BLaER1 treated with 17β-estradiol and CSF1 and Interleukin-3, amounts not matched to agents 10 nM and 100 nM (cell line): ENCODE data around the gene EEF1G.
"Not testable (repeated sequence)": the region's sequence is repeated elsewhere in the genome, so short reads cannot be mapped to it uniquely, and the experiment has no call there.

ENCODE experiments used
- H3K27ac ChIP-seq, 11 experiments: shearing (Covaris generic); formaldehyde crosslinking; 2 replicates each; pipeline ENCODE4 v1.8.1; 2022
- H3K27me3 ChIP-seq, 11 experiments: shearing (Covaris generic); formaldehyde crosslinking; 2 replicates each; pipeline ENCODE4 v1.8.1; 2022
- H3K36me3 ChIP-seq, 11 experiments: shearing (Covaris generic); formaldehyde crosslinking; 2 replicates each; pipeline ENCODE4 v1.8.1; 2022
- H3K4me1 ChIP-seq, 10 experiments: shearing (Covaris generic); formaldehyde crosslinking; 2 replicates each; pipeline ENCODE4 v1.8.1; 2022
- H3K4me2 ChIP-seq, 11 experiments: shearing (Covaris generic); formaldehyde crosslinking; 2 replicates each; pipeline ENCODE4 v1.8.1; 2022
- H3K4me3 ChIP-seq, 10 experiments: shearing (Covaris generic); formaldehyde crosslinking; 2 replicates each; pipeline ENCODE4 v1.8.1; 2022
- H3K9ac ChIP-seq, 11 experiments: shearing (Covaris generic); formaldehyde crosslinking; 2 replicates each; pipeline ENCODE4 v1.8.1; 2022
- H3K9me3 ChIP-seq, 11 experiments: shearing (Covaris generic); formaldehyde crosslinking; replicated peaks in 1 of 11; 2 replicates each; pipeline ENCODE4 v1.8.1; 2022
- H4K20me1 ChIP-seq, 11 experiments: shearing (Covaris generic); formaldehyde crosslinking; 2 replicates each; pipeline ENCODE4 v1.8.1; 2022
- Cebpa-rat ChIP-seq, 11 experiments: shearing (Covaris generic); IDR thresholded peaks; 2 replicates each; pipeline ENCODE4 v1.8.1; 2022

Gene EEF1G

DNA sequence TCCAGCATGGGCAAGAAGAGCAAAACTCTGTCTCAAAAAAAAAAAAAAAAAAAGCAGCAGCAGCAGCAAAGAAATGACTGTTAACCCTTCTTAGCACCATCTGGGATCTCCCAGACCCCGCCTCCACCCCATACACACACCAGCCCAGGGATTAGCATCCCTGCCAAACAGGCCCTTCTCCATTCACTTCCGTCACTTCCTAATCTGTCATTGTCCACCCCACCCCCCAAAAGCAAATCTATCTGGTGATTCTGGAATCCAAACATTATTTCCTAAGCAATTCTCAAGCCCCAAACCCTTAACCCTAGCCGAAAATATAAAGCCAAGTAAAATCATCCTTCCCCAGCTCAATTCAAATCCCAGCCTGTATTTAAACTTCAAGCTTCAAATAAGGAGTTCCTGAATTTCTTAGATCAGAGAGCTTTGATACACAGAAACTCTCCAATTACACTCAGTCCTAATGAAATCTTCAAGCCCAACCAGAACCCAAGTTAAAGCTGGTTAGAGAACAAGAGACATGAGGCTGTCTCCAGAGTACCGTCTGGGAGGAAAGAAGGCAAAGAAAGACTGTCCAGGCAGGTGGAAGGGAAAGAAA lies 21.1 kb downstream of the EEF1G start:
- Histone ChIP-seq H3K4me2 (peak overlapping the region; percentile 84 to 96 (median 90)), H3K27ac (peak overlapping the region; percentile 1 to 98 (median 91); a peak in 18 of 22 replicates), H3K9ac (peak overlapping the region; percentile 20 to 86 (median 60); a peak in 20 of 22 replicates), H3K9me3 (no peaks in the 10 kb centered on the region), H3K36me3 (peaks cover 0 to 21% (median 5%) of the 10 kb centered on the region in 11 experiments; a peak in 16 of 22 replicates), H3K27me3 (peaks cover 10 to 31% (median 22%) of the 10 kb centered on the region in 11 experiments), H3K4me1 (peaks cover 74 to 88% (median 77%) of the 10 kb centered on the region in 10 experiments), H4K20me1 (peaks cover 0 to 54% (median 11%) of the 10 kb centered on the region in 11 experiments; a peak in 13 of 22 replicates), H3K4me3 (peak overlapping the region in 5 of 10 experiments; percentile 4 to 54 (median 21); a peak in 7 of 20 replicates)
- TF ChIP-seq Cebpa-rat (IDR thresholded peaks at IDR 0.05): peak in 1 of 11 experiments; percentile 59; a peak in 1 of 22 replicates

DNA sequence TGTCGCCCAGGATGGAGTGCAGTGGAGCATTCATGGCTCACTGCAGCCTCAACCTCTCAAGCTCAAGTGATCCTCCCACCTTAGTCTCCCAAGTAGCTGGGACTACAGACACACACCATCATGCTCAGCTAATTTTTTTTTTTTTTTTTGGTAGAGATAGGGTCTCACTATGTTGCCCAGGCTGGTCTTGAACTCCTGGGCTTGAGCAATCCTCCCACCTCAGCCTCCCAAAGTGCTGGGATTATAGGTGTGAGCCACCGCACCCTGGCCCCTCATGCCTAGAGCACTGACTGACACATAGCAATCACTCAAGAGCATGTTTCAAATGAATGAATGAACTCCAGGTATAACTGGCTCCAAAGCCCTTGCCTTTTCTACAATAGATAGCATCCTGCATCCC lies 23.2 kb downstream of the EEF1G start:
- peaks cover 64 to 74% (median 67%) of the 10 kb centered on the region in 10 experiments for H3K4me1 ChIP-seq
- H3K36me3 ChIP-seq: peaks cover 0 to 13% (median 0%) of the 10 kb centered on the region in 11 experiments; a peak in 2 of 22 replicates
- H3K9ac ChIP-seq, H3K4me3 ChIP-seq, H3K9me3 ChIP-seq: not testable (repeated sequence)
- peaks cover 0 to 49% (median 2%) of the 10 kb centered on the region in 11 experiments; a peak in 12 of 22 replicates for H4K20me1 ChIP-seq
- peak overlapping the region in 2 of 11 experiments; percentile 97 to 98; a peak in 2 of 22 replicates for H3K27ac ChIP-seq
- peaks cover 16 to 52% (median 43%) of the 10 kb centered on the region in 11 experiments for H3K27me3 ChIP-seq
- peak overlapping the region; percentile 84 to 96 (median 90); a peak in 18 of 22 replicates for H3K4me2 ChIP-seq

DNA sequence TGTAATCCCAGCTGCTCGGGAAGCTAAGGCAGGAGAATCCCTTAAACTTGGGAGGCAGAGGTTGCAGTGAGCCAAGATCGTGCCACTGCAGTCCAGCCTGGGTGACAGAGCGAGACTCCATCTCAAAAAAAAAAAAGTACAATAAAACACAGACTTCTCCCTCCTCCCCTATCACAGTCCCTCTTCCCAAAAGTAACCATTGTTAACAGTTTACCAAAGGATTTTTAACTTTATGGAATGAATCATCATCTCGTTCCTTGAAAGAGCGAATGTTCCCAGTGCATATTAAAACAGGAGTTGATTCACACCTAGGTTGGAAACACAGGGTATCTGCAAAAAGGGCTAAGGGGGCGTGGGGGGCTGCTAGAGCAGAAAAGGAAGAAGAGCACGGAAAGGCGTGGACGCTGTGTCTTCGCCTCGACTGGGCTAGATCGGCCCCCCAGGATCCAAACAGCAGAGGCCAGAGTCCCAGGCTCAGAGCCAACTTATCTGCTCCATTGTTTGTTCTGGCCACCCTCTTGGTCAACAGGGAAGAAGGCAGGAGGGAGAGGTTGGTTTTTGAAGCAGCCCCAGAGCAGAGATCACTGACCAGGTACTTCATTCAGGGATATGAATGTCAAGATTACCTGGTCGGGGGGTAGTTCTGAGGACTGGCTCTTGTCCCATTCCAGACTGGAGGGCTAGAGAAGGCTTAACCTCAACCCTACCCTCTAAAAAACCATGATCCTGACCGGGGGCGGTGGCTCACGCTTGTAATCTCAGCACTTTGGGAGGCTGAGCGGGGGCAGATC lies 25.0 kb downstream of the EEF1G start:
- Histone ChIP-seq H3K4me1 (peaks cover 49 to 74% (median 64%) of the 10 kb centered on the region in 10 experiments), H3K36me3 (no peaks in the 10 kb centered on the region), H3K9me3 (no peaks in the 10 kb centered on the region), H3K27me3 (peaks cover 16 to 70% (median 60%) of the 10 kb centered on the region in 11 experiments), H3K27ac (no peak overlapping the region), H3K9ac (no peak overlapping the region), H3K4me2 (no peak overlapping the region; a peak in 2 of 22 replicates), H4K20me1 (peaks cover 0 to 44% (median 17%) of the 10 kb centered on the region in 11 experiments; a peak in 14 of 22 replicates), H3K4me3 (no peak overlapping the region)
- TF ChIP-seq Cebpa-rat (IDR thresholded peaks at IDR 0.05): no peak

DNA sequence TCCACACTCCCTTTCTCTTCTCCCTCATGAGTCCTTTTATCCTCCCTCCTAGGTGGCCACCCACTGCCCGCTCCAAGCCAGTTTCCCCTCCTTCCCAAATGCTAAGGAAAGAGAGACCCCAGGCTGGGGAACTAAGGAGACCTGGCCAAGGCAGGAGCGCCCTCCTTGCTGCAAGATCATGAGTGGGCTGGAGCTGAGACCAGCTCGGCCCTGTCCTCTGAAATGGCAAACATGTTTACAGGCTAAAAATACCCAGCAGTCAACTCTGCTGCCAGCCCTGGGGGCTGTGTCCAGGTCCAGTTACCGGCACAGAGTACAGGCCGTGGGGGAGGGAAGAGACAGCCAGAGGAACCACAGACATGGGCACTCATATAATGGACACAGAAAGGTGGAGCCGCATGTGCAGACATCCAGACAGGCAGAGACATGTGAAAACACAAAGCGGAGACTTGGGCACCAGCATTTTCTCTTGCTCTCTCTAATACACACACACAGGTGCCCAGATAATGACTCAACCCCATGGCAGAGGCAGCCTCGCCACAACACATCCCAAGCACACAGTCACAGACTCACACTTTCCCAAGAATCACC lies 25.9 kb downstream of the EEF1G start:
- peak overlapping the region in 2 of 10 experiments; percentile 92 to 95; a peak in 1 of 20 replicates for H3K4me3 ChIP-seq
- H3K27me3 ChIP-seq: peaks cover 16 to 77% (median 70%) of the 10 kb centered on the region in 11 experiments
- no peaks in the 10 kb centered on the region for H3K9me3 ChIP-seq
- H3K4me1 ChIP-seq: peaks cover 49 to 74% (median 64%) of the 10 kb centered on the region in 10 experiments
- peak overlapping the region in 5 of 11 experiments; percentile 18 to 100 (median 94); a peak in 8 of 22 replicates for H3K4me2 ChIP-seq
- TF ChIP-seq Cebpa-rat (IDR thresholded peaks at IDR 0.05): no peak
- H3K9ac ChIP-seq: peak overlapping the region in 1 of 11 experiments; percentile 93; a peak in 1 of 22 replicates
- H4K20me1 ChIP-seq: peaks cover 0 to 48% (median 25%) of the 10 kb centered on the region in 11 experiments; a peak in 13 of 22 replicates
- no peaks in the 10 kb centered on the region for H3K36me3 ChIP-seq
- no peak overlapping the region for H3K27ac ChIP-seq

DNA sequence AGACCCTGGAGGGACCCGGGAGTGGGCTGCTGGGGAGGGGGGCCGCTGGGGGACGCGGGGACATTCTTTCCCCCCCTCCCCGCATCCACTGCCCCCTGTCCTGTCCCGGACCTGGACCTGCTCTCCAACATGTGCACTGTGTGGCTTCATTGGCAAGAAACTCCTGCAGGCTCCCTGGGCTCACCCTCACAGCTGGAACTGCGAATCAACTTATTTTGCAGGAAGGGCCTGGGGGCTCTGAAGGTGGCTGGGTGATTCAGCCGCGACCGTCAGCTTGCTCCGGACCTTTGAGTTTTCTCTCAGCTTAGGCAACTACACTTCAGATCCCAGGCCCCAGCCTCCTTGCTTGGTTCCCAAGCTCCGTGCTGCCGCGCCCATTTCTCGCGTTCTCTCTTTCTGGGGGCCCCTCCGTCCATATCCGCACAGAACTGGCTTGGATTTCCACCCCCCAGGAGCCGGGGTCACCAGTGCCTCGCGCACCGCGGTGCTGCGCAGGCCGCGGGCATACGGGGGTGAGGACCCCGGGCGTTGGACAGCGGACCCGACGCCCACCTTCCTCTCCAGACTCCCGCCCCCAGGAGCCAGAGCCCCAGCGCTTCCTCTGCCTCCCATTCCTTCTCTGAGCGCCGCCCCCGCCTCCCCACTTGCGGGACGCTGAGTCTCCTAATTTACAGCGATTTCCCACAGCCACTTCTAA lies 26.6 kb downstream of the EEF1G start:
- Histone ChIP-seq H3K4me1 (peaks cover 48 to 74% (median 63%) of the 10 kb centered on the region in 10 experiments), H3K27me3 (peaks cover 16 to 77% (median 72%) of the 10 kb centered on the region in 11 experiments), H3K4me2 (peak overlapping the region; percentile 80 to 100 (median 96); a peak in 19 of 22 replicates), H3K36me3 (no peaks in the 10 kb centered on the region), H3K27ac (peak overlapping the region in 1 of 11 experiments; percentile 26; a peak in 3 of 22 replicates), H4K20me1 (peaks cover 0 to 47% (median 25%) of the 10 kb centered on the region in 11 experiments; a peak in 14 of 22 replicates), H3K9ac (peak overlapping the region in 5 of 11 experiments; percentile 39 to 96 (median 89); a peak in 8 of 22 replicates), H3K9me3 (no peaks in the 10 kb centered on the region), H3K4me3 (peak overlapping the region in 9 of 10 experiments; percentile 59 to 95 (median 76); a peak in 14 of 20 replicates)
- TF ChIP-seq Cebpa-rat (IDR thresholded peaks at IDR 0.05): no peak

DNA sequence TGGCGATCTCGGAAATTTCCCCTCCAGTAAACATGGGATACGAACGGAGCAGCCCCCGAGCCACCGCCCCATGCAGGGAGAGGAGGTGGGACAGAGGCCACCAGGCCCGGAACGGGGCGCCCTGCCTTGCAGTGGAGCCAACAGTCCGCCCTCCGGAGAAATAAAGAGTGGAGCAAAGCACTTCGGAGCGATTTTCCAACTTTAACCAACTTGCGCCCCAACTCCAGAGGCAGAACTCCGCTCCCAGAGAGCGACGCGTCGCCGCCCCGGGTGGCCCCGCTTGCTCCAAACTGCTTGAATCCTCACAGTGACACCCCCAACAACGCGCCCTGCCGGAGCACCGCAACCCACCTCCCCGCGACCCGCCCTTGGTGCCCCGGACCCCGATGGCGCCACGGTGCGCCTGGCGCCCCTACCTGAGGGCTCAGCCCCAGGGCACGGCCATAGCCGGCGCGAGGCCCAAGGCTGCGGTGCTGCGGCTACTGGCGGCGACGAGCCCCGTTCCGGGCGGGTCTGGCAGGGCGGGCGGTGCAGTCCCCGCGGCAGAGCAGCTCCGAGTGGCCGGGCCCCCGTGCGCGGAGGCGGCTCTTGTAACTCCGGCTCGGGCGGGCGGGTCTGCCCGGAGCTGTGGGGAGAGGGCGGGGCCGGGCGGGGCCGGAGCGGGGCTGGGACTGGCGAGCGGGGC lies 27.3 kb downstream of the EEF1G start, which contains the start of gene AHNAK:
Gene AHNAK (minus strand): TSS at position 563 of the 685 bp plus-strand sequence. CDS start 10,708 bp downstream, outside the sequence.
- H3K9me3 ChIP-seq: no peaks in the 10 kb centered on the region
- H3K4me2 ChIP-seq: peak within 1 kb of the TSS; percentile 82 to 100 (median 96)
- H3K4me1 ChIP-seq: peaks cover 48 to 74% (median 63%) of the 10 kb centered on the region in 10 experiments
- peak within 1 kb of the TSS; percentile 46 to 95 (median 71) for H3K4me3 ChIP-seq
- H3K27me3 ChIP-seq: peaks cover 16 to 77% (median 72%) of the 10 kb centered on the region in 11 experiments
- H3K27ac ChIP-seq: peak within 1 kb of the TSS in 6 of 11 experiments; percentile 42 to 84 (median 80); a peak in 11 of 22 replicates
- H3K9ac ChIP-seq: peak within 1 kb of the TSS; percentile 56 to 96 (median 68)
- no peaks in the 10 kb centered on the region for H3K36me3 ChIP-seq
- H4K20me1 ChIP-seq: peaks cover 0 to 41% (median 29%) of the 10 kb centered on the region in 11 experiments; a peak in 14 of 22 replicates
- no peak for TF ChIP-seq Cebpa-rat (IDR thresholded peaks at IDR 0.05)

DNA sequence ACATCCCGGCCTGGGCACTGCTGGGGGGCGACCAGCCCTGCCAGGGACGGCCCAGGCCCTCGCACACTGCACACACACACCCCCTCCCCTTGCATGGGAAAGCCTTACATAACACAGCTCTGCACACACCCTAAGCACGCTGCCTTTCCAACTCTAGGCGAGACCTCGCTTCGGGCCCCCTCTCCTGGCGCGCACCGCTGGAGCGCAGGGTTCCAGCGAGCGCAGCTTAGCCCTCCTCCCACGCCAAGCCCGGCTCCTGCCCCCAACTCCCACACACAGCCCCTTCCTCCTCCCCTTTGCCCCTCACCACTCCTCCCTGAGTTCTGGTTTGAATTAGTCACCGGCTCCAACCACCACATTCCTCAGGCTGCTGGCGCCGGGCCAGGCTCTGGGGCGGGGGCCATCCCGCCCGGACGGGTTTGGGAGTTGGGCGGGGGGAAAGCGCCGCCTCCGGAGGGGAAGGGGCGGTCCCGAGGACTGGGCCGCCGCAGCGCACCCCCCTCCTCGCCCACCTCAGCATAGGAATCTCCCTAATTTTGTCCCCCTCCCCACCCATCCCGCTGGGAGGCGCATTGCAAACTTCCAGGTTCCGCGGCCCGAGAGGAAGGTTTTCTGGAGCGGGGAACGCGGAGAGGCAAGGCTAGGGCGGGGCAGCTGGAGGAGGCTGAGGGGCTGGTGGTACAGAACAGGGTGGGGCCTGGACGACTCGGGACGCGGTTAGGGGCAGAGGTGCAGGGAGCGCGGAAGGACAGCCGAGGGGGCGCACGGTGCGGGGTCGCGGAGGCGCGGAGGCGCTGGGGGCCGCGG lies 28.1 kb downstream of the EEF1G start:
- peak overlapping the region; percentile 56 to 96 (median 68) for H3K9ac ChIP-seq
- peak overlapping the region in 9 of 11 experiments; percentile 29 to 84 (median 67); a peak in 15 of 22 replicates for H3K27ac ChIP-seq

More for the DNA sequence above, 28.1 kb downstream of the EEF1G start:
- Histone ChIP-seq H3K4me2 (peak overlapping the region; percentile 82 to 100 (median 96)), H3K9me3 (no peaks in the 10 kb centered on the region), H3K4me3 (peak overlapping the region; percentile 46 to 95 (median 71)), H3K27me3 (peaks cover 16 to 77% (median 72%) of the 10 kb centered on the region in 11 experiments), H3K4me1 (peaks cover 48 to 74% (median 63%) of the 10 kb centered on the region in 10 experiments), H4K20me1 (peaks cover 3 to 49% (median 29%) of the 10 kb centered on the region in 11 experiments; a peak in 16 of 22 replicates), H3K36me3 (no peaks in the 10 kb centered on the region)
- no peak for TF ChIP-seq Cebpa-rat (IDR thresholded peaks at IDR 0.05)
